Measurements from ENCODE around the gene RNASEL.

The RNASEL gene

DNA sequence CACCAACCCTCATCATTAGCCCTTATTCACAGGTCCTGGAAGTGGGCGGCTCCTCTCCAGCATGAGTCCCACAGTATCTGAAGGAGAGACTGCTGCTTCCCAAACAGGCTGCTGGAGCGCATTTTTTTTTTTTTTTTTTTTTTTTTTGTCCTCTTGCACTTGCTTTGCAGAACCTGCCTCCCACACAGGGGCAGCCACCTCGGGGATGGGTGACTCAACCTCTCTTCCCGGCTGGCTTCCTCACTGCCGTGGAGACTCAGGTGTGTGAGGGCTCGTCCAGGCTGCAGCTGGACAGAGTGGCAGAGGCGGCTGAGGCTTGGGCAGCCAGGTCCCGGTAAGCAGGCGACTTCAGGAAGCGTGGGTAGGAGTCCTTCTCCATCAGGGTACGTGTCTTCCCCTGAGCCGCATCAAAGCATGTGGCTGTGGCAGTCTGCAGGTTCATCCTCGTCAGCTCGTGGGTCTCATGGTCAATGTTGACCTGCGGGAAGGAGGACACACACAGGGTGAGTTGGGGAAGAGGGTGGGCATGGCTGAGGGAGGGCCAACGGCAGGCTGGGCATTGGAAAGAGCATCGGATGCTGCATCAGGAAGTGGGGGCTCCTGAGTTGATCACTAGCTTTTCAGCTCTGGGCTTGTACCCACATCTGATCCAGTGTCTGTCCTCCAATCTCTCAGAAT lies 11.1 kb upstream of the RNASEL start:
- DNase-seq, result no peak

- DNase-seq, result peak; percentile 33
Observed at GRCh38 chr1:182599339-182599738, 10.3 kb upstream of the RNASEL start.

DNA sequence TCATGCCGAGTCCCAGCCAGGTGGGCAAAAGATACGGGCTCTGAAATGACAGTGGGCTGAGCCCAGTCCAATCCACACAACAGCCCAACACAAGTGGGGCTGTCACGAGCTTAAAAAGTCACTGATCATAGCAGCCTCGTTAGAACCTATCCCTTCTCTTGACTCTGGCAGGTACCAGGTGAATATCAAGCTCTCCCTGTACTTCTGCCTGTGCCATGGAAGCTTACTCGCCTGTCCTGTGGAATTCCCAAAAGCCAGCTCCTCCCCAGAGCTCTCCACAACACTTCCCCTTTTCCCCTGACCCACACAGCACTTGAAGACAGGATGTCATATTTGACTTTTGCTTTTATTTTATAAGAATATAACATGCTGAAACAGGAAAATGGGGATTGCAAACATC lies 9.2 kb upstream of the RNASEL start:
- no peak for DNase-seq

GRCh38 chr1:182596934-182597333 lies 7.9 kb upstream of the RNASEL start:
- no peak for DNase-seq

DNA sequence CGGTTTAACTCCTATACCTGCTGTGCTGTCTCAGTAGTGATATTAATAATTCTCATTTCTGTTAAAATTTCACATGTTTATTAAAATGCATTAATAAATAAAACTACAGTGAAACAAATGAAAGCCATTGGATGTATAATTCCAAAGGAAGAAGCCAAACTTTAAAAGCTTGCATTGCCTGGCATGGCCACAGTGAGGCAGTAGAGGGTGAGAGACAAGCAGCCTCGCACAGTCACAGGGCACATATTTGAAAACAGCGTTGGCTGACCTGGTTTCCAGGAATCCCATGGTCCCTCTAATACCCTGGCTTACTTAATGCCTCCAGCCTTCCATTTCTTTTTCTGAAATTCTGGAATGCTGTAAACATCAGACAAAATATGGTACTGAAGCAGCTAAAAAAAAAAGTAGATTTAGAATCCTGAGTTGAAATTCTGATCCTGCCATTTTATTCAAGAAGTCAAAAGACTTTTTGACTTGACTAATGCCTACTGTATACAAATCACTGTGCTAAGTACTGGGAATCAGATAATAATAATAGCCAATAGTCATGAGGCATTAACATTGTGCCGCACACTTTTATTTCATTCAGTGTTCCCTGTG lies 6.7 kb upstream of the RNASEL start:
- peak; percentile 74 for DNase-seq

DNA sequence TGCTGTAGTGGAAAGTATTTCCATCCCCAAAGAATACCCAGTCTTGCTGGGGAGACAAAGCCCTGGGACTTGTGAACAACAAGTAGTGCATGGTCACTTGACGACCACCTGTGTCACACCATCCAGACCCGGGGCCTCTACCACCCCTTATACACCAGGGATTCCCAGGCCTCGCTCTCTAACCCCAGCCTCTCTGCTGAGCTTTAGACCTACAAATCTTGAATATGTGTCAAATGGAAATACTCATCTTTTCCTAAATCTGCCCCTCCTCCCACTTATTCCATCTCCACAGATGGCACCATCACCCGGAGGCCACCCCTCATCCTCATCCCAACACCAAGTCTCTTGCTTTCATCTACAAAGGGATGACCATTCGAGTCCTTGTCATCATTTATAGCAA lies 875 bp upstream of the RNASEL start:
- no peak for DNase-seq

- no peak for DNase-seq
Observed at GRCh38 chr1:182589520-182589919, 464 bp upstream of the RNASEL start.

- no peak for DNase-seq
Observed at GRCh38 chr1:182587666-182588499, 1.2 kb downstream of the RNASEL start.

DNA sequence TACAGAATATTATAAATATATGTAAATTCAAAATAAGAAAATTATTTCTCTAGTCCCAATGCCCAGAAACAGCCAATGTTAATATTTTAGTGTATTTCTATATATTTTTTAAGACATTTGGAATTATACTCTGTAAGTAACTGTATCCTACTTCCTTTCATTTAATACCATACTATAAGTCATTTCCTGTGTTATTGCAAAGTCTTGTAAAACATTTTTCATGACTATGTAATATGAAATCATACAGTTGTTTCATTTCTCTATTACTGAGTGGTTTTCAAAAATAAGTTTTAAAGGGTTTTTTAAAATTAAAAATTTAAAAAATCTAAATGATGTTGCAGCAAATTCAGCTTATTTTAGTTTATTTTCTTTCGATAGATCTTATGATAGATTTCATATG lies 2.0 kb downstream of the RNASEL start:
- DNase-seq, result no peak

- no peak for DNase-seq
Observed at GRCh38 chr1:182586380-182586779, 2.7 kb downstream of the RNASEL start.

- no peak for DNase-seq
Observed at GRCh38 chr1:182584746-182585145, 4.3 kb downstream of the RNASEL start.

GRCh38 chr1:182580736-182581135 lies 8.3 kb downstream of the RNASEL start:
- DNase-seq, result no peak

DNA sequence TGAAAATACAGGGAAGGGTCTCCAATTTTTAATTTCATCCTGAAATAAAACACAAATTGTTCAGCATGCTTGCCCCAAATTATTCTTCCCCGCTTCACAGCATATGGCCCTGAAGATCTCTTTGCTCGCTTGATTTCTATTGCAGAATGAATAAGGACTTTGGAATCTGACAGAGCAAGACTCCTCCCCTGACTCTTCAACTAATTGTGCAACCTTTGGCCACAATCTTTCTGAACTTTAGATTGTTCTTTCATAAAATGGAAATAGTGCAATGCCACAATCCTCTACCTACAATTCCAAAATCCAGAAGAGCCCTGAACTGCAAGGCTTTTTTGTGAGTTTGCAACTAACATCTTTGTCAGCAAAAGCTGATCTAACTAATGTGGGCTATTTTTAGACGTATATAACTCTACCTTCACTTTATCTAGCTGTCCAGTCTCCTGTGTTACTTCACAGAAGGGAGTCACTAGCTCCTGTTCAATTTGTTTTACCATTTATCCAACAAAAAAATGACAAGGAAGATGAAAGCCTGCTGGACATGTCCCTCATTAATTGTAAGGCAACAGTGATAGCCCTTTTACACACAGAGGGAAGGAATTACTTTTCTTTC lies 13.4 kb downstream of the RNASEL start:
- DNase-seq, result no peak

DNA sequence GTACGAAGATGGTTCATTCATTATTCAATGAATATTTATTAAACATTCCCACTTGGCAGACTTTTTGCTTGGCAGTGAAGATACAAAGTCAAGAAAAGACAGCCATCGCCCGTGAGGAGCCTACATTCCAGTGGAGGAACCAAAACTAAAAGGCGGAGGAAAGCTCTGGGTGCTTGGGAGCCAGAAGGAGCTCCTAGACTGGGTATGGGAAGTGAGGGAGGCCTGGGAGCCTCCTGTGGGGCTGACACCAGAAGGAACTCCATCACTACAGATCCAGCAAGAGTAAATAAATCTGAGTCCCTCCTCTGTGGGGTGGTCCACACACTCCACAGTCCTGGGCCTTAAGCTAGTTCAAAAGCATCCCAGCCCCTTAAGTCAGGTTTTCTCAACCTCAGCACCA lies 14.9 kb downstream of the RNASEL start:
- no peak for DNase-seq

- DNase-seq, result no peak
Observed at GRCh38 chr1:182570611-182570970, 18.5 kb downstream of the RNASEL start.

DNA sequence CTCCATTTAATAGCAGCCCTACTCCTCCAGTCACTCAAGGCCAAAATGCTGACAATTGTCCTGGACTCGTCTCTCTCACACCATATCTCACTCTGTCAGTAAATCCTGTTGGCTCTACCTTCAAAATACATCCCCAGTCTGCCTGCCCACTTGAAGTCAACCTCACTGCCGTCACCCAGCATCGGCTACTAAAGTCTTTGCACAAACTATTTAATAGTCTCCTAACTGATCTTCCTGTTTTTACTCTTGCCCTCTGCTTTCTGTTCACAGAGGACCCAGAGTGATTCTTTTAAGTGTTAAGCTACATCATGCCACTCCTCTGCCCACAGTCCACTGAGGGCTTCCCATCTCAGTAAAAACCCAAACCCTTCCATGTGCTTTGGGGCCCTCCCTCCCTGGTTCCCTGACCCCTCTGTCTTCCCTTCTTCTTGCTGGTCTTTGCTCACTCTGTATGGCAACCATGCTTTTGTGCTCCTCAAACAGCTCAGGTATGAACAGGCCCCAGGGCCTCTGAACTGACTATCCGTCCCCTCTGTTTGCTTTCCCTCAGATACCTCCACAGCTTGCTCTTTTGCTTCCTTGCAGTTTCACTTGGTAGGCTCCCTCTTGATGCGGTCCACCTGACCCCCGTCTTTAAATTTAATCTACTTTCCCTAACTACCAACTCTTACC lies 19.0 kb downstream of the RNASEL start:
- DNase-seq, result no peak

- DNase-seq, result no peak
Observed at GRCh38 chr1:182568647-182569284, 20.3 kb downstream of the RNASEL start.

GRCh38 chr1:182567629-182568028 lies 21.4 kb downstream of the RNASEL start:
- no peak for DNase-seq

DNA sequence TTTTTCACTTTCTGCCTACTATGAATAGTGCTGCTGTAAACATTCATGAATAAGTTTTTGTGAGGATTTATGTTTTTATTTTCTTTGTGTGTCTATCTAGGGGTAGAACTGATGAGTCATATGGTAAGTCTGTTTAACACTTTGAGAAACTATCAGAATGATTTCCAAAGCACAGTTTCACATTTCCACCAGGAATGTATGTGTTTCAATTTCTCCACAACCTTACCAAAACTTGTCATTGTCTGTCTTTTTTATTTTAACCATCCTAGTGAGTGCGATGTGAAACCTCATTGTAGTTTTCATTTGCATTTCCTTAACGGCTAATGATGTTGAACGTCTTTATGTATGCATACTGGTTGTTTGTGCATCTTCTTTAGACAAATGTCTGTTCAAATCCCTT lies 23.5 kb downstream of the RNASEL start:
- no peak for DNase-seq

GRCh38 chr1:182564406-182565004 lies 24.6 kb downstream of the RNASEL start:
- DNase-seq, result no peak

DNA sequence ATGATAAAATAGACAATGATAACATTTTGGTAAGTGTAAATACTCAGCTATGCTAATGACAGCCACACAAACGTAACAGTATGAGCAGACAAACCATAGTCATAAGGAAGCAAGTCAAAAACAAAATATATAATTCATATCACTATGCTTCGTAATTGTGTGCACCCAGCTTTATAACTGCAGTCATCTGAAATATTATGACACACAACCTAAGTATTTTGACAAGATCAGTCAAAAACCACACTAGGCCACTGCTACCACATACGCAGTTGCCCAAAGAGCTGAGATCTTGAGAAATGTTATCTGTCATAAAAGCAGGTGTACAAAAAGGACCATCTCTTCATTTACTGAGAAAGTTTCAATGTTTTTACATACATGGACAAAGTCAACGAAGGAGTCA lies 26.0 kb downstream of the RNASEL start:
- no peak for DNase-seq

DNA sequence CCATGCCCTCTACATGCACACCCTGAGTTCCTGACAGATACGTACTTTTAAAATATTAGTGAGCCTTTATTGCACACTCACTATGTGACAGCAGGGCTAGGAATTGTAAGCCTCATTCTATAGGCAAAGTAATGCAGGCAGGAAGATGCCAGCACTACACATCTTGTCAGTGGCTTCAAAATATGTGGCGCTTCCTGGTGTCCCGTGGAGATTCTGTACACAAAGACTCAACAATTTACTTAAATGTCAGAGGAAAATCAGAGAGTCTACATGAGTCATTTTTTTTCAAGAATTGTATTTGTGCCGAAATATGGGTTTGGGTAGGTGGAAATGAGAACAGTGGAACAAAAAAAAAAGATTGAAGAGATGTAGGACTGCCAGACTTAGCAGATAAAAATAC lies 27.6 kb downstream of the RNASEL start:
- DNase-seq, result no peak
